T-cell (primary cell): ENCODE measurements around the gene KYAT1. TPM values are rescaled to one million over a fixed set of nuclear protein-coding genes. Genes with fewer than 3 reads are reported as not detected.

Experiments used
- ATAC-seq, 4 experiments: fragments of 200-7000 bp in 3 of 4; fragments of 150-1000 bp in 1 of 4; cut with Tn5 transposase; replicated peaks in 1 of 4; 1 replicate in 3 of 4; 2 replicates in 1 of 4; pipeline ENCODE4 v1.10.0; 2021; ENCODE audit warnings: moderate library complexity in 3 of 4, mild to moderate bottlenecking in 2 of 4, moderate number of reproducible peaks in 1 of 4
- CTCF ChIA-PET, 2 donors: fragments of 300-600 bp; sonication (Branson Sonifier 250); formaldehyde crosslinking; loops; one replicate each; lab custom pipeline; 2022; ENCODE audit warnings: antibody characterized with exemption in 2 of 2; lab: Charles Lee
- POLR2A ChIA-PET, 2 donors: fragments of 300-600 bp; sonication (Branson Sonifier 250); formaldehyde crosslinking; loops; one replicate each; lab custom pipeline; 2022; ENCODE audit warnings: antibody characterized with exemption in 2 of 2; lab: Charles Lee
- DNase-seq, 35 experiments: peaks; one replicate each; pipeline versions ENCODE4 v3.0.0 to v3.0.0-alpha.2; 2013 to 2023
- H3K27ac ChIP-seq: one replicate; pipeline ENCODE4 v1.5.1; 2013; ENCODE audit warnings: low read length
- H3K27me3 ChIP-seq, 2 experiments: replicated peaks in 1 of 2; 1 replicate in 1 of 2; 2 replicates in 1 of 2; pipeline versions ENCODE4 v1.6.1 to v1.7.0; 2013; ENCODE audit warnings: low read length in 1 of 2, mixed read lengths in 1 of 2; ENCODE audit not compliant: control insufficient read depth in 2 of 2, insufficient read depth in 2 of 2; ENCODE audit errors: extremely low read depth in 1 of 2
- H3K36me3 ChIP-seq, 2 donors: 1 replicate in 1 of 2; 2 replicates in 1 of 2; pipeline versions ENCODE4 v1.6.1 to v1.7.0; 2013; ENCODE audit warnings: low read length in 1 of 2; ENCODE audit not compliant: control insufficient read depth in 2 of 2, insufficient read depth in 1 of 2; ENCODE audit errors: extremely low read depth in 1 of 2
- H3K4me1 ChIP-seq, 2 experiments: 1 replicate in 1 of 2; 2 replicates in 1 of 2; pipeline versions ENCODE4 v1.6.1 to v1.7.0; 2013; ENCODE audit warnings: low read length in 2 of 2, mixed read lengths in 1 of 2; ENCODE audit not compliant: insufficient read depth in 2 of 2, control insufficient read depth in 1 of 2; ENCODE audit errors: extremely low read depth in 1 of 2
- H3K4me3 ChIP-seq, 2 donors: 1 replicate in 1 of 2; 2 replicates in 1 of 2; pipeline versions ENCODE4 v1.5.1 to v1.7.0; 2013; ENCODE audit warnings: mild to moderate bottlenecking in 2 of 2, low read length in 1 of 2, moderate library complexity in 1 of 2; ENCODE audit not compliant: control insufficient read depth in 1 of 2; ENCODE audit errors: extremely low read depth in 1 of 2
- H3K9me3 ChIP-seq: 2 replicates; pipeline ENCODE4 v1.7.0; 2013
- H3K27ac Mint-ChIP-seq, 2 donors: one replicate each; pipeline ENCODE4 v1.8.0; 2020 to 2021; ENCODE audit warnings: mild to moderate bottlenecking in 2 of 2, mixed read lengths in 2 of 2
- H3K27me3 Mint-ChIP-seq, 2 donors: one replicate each; pipeline ENCODE4 v1.8.0; 2021 to 2022; ENCODE audit warnings: mixed read lengths in 2 of 2
- H3K36me3 Mint-ChIP-seq: one replicate; pipeline ENCODE4 v1.8.0; 2021; ENCODE audit warnings: mixed read lengths
- H3K4me1 Mint-ChIP-seq, 3 donors: one replicate each; pipeline ENCODE4 v1.8.0; 2020 to 2022; ENCODE audit warnings: mixed read lengths in 3 of 3, mild to moderate bottlenecking in 1 of 3
- H3K4me3 Mint-ChIP-seq, 3 donors: one replicate each; pipeline ENCODE4 v1.8.0; 2020 to 2022; ENCODE audit warnings: mild to moderate bottlenecking in 3 of 3, mixed read lengths in 3 of 3, moderate library complexity in 3 of 3
- H3K9me3 Mint-ChIP-seq, 3 donors: one replicate each; pipeline ENCODE4 v1.8.0; 2020 to 2022; ENCODE audit warnings: mixed read lengths in 3 of 3
- WGBS: methylation state at CpG from one replicate; pipeline ENCODE4 v1.1.5; 2013; ENCODE audit warnings: missing lambda C conversion rate; ENCODE audit not compliant: insufficient coverage; 5-methylcytosine and 5-hydroxymethylcytosine counted together
- total RNA-seq, 35 experiments: library from RNA in 6 of 35; stranded (reverse) in 6 of 35; fragments of 120-200 nt in 1 of 35; gene quantifications; one replicate each; pipeline versions ENCODE4 v1.2.1 to v1.2.4 and lab custom pipeline; 2013 to 2026

The KYAT1 gene
- total RNA-seq, 5 donors from 2014 or later (not counting 1 experiment from before 2014, with no cell fraction given), result 9.7 to 15.6 (median 11.7) TPM

- Histone ChIP-seq H3K36me3 (peaks cover 35 to 45% of the 10 kb centered on the region in 2 donors), H3K27ac (no peak overlapping the region), H3K4me1 (peaks cover 2 to 34% of the 10 kb centered on the region in 2 experiments), H3K4me3 (no peak overlapping the region), H3K9me3 (no peaks in the 10 kb centered on the region), H3K27me3 (peaks cover 0 to 4% of the 10 kb centered on the region in 2 experiments)
- no peaks in the 10 kb centered on the region for H3K27me3 Mint-ChIP-seq
- H3K36me3 Mint-ChIP-seq, result peaks cover 30% of the 10 kb centered on the region
- no peaks in the 10 kb centered on the region for H3K9me3 Mint-ChIP-seq
- DNase-seq, result no peak
- H3K27ac Mint-ChIP-seq, result peak overlapping the region in 1 of 2 donors; percentile 74
- ChIA-PET CTCF (interaction anchor here in 1 of 2 donors (0.6 kb wide), 1 partner anchor 16 kb away, joined by 3 read pairs; no protein-coding TSS in a partner anchor), POLR2A (interaction anchor here in 1 of 2 donors (0.6 to 0.7 kb wide), 2 partner anchors 20 to 86 kb away, joined by 7 read pairs; no protein-coding TSS in a partner anchor)
- H3K4me1 Mint-ChIP-seq, result peaks cover 16 to 35% (median 31%) of the 10 kb centered on the region in 3 donors
- no peak for ATAC-seq
- no peak overlapping the region for H3K4me3 Mint-ChIP-seq
- 94% methylated on average over 3 of the region's 11 CpGs for WGBS
Observed at GRCh38 chr9:128916745-128917144, 35.0 kb upstream of the KYAT1 start.

DNA sequence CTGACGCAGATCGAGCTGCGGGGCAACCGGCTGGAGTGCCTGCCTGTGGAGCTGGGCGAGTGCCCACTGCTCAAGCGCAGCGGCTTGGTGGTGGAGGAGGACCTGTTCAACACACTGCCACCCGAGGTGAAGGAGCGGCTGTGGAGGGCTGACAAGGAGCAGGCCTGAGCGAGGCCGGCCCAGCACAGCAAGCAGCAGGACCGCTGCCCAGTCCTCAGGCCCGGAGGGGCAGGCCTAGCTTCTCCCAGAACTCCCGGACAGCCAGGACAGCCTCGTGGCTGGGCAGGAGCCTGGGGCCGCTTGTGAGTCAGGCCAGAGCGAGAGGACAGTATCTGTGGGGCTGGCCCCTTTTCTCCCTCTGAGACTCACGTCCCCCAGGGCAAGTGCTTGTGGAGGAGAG lies 34.5 kb upstream of the KYAT1 start:
- Histone ChIP-seq H3K27me3 (peaks cover 0 to 2% of the 10 kb centered on the region in 2 experiments), H3K9me3 (no peaks in the 10 kb centered on the region), H3K36me3 (peaks cover 35 to 46% of the 10 kb centered on the region in 2 donors), H3K27ac (no peak overlapping the region), H3K4me3 (no peak overlapping the region), H3K4me1 (peaks cover 6 to 35% of the 10 kb centered on the region in 2 experiments)
- Mint-ChIP-seq H3K4me1 (peaks cover 21 to 36% (median 33%) of the 10 kb centered on the region in 3 donors), H3K36me3 (peaks cover 30% of the 10 kb centered on the region), H3K4me3 (no peak overlapping the region), H3K9me3 (no peaks in the 10 kb centered on the region), H3K27ac (no peak overlapping the region), H3K27me3 (no peaks in the 10 kb centered on the region)
- WGBS, result 95% methylated on average over 12 of the region's 18 CpGs
- CTCF ChIA-PET, result no interaction called here
- POLR2A ChIA-PET, result interaction anchor here in 1 of 2 donors (0.6 to 0.7 kb wide), 2 partner anchors 20 to 87 kb away, joined by 7 read pairs; no protein-coding TSS in a partner anchor
- DNase-seq (no peak), ATAC-seq (no peak)

DNA sequence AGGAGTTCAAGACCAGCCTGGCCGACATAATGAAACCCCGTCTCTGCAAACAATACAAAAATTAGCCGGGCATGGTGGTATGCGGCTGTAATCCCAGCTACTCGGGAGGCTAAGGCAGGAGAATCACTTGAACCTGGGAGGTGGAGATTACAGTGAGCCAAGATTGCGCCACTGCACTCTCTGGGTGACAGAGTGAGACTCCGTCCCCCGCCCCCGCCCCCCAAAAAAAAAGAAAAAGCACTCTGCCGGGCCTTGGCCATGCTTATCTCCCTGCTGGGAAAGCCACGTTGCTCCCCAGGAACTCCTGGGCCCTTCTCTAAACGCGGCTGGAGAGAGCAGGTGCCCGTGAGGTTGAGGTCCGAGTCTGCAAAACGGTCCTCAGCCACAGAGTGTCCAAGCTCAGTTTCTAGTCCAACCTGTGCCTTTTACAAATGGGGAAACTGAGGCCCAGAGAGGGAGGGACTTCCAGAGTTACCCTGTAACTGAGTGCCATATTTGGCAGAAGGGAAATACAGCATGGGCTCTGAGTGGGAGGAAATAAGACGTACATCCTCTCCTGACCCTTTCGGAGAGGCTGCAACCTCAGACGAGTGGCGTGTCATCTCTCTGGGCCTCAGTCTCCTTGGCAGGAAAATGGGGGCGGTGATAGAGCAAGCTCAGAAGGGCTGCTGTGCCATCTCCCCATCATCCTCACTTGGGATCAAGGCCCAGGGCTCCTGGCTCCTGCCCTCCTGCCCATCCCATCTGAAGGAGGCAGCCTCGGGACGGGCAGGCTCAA lies 32.4 kb upstream of the KYAT1 start:
- Histone ChIP-seq H3K4me1 (peaks cover 12 to 55% of the 10 kb centered on the region in 2 experiments), H3K27ac (no peak overlapping the region), H3K36me3 (peaks cover 41 to 58% of the 10 kb centered on the region in 2 donors), H3K9me3 (no peaks in the 10 kb centered on the region), H3K27me3 (peaks cover 0 to 2% of the 10 kb centered on the region in 2 experiments), H3K4me3 (no peak overlapping the region)
- Mint-ChIP-seq H3K27me3 (no peaks in the 10 kb centered on the region), H3K9me3 (no peaks in the 10 kb centered on the region), H3K4me3 (no peak overlapping the region), H3K4me1 (peaks cover 29 to 45% (median 41%) of the 10 kb centered on the region in 3 donors), H3K27ac (peak overlapping the region in 1 of 2 donors; percentile 39), H3K36me3 (peaks cover 35% of the 10 kb centered on the region)
- DNase-seq (no peak), ATAC-seq (no peak)
- 76% methylated on average over 16 of the region's 23 CpGs for WGBS
- POLR2A ChIA-PET, result no interaction called here
- CTCF ChIA-PET, result no interaction called here

GRCh38 chr9:128913048-128913900 lies 31.5 kb upstream of the KYAT1 start:
- H3K36me3 Mint-ChIP-seq, result peaks cover 40% of the 10 kb centered on the region
- no peak for DNase-seq
- no peak overlapping the region for H3K27ac ChIP-seq
- WGBS, result 98% methylated on average over 12 of the region's 15 CpGs
- H3K9me3 ChIP-seq, result no peaks in the 10 kb centered on the region
- POLR2A ChIA-PET, result no interaction called here
- H3K27me3 ChIP-seq, result peaks cover 0 to 2% of the 10 kb centered on the region in 2 experiments
- H3K9me3 Mint-ChIP-seq, result no peaks in the 10 kb centered on the region
- peaks cover 34 to 46% (median 46%) of the 10 kb centered on the region in 3 donors for H3K4me1 Mint-ChIP-seq
- peaks cover 37 to 61% of the 10 kb centered on the region in 2 donors for H3K36me3 ChIP-seq
- no peak overlapping the region for H3K4me3 ChIP-seq
- CTCF ChIA-PET, result no interaction called here
- peaks cover 10 to 60% of the 10 kb centered on the region in 2 experiments for H3K4me1 ChIP-seq
- no peaks in the 10 kb centered on the region for H3K27me3 Mint-ChIP-seq
- peak overlapping the region in 1 of 3 donors; percentile 51 for H3K4me3 Mint-ChIP-seq
- ATAC-seq, result no peak
- H3K27ac Mint-ChIP-seq, result peak overlapping the region; percentile 80 to 84

- ChIA-PET CTCF (no interaction called here), POLR2A (interaction anchor here in 1 of 2 donors (0.6 kb wide), 1 partner anchor 472 kb away, joined by 4 read pairs; no protein-coding TSS in a partner anchor)
- DNase-seq (no peak), ATAC-seq (no peak)
- Mint-ChIP-seq H3K27me3 (no peaks in the 10 kb centered on the region), H3K9me3 (no peaks in the 10 kb centered on the region), H3K36me3 (peaks cover 43% of the 10 kb centered on the region), H3K27ac (peak overlapping the region; percentile 80 to 84), H3K4me3 (peak overlapping the region in 2 of 3 donors; percentile 3 to 51), H3K4me1 (peaks cover 37 to 49% (median 48%) of the 10 kb centered on the region in 3 donors)
- no peaks in the 10 kb centered on the region for H3K9me3 ChIP-seq
- WGBS, result 70% methylated on average over 11 of the region's 15 CpGs
- H3K27ac ChIP-seq, result no peak overlapping the region
- peaks cover 10 to 60% of the 10 kb centered on the region in 2 experiments for H3K4me1 ChIP-seq
- peaks cover 0 to 2% of the 10 kb centered on the region in 2 experiments for H3K27me3 ChIP-seq
- H3K4me3 ChIP-seq, result no peak overlapping the region
- H3K36me3 ChIP-seq, result peaks cover 35 to 62% of the 10 kb centered on the region in 2 donors
Observed at GRCh38 chr9:128912270-128912853, 30.6 kb upstream of the KYAT1 start.
